Activated CD8-positive, alpha-beta memory T cell treated with anti-CD3 and anti-CD28 coated beads, Interleukin-2, amount 10 ng/mL, durations not matched to agents 7 days and 5 days (primary cell): Measurements from ENCODE around the gene CAMK2B. TPM values are rescaled to one million over a fixed set of nuclear protein-coding genes. Genes with fewer than 3 reads are reported as not detected.

Experiments used
- ATAC-seq: fragments of 150-1000 bp; cut with Tn5 transposase; one replicate; pipeline ENCODE4 v1.10.0; 2021; ENCODE audit warnings: moderate library complexity
- CTCF ChIA-PET: fragments of 350-600 bp; sonication (Branson Sonifier 250); formaldehyde crosslinking; loops from one replicate; lab custom pipeline; 2021; ENCODE audit warnings: antibody characterized with exemption; lab: Charles Lee
- DNase-seq: peaks from one replicate; pipeline ENCODE4 v3.0.0-alpha.2; 2020
- H3K27ac Mint-ChIP-seq: one replicate; pipeline ENCODE4 v1.8.0; 2021; ENCODE audit warnings: mild to moderate bottlenecking, mixed read lengths
- H3K27me3 Mint-ChIP-seq: one replicate; pipeline ENCODE4 v1.8.0; 2021; ENCODE audit warnings: mixed read lengths
- H3K36me3 Mint-ChIP-seq: one replicate; pipeline ENCODE4 v1.8.0; 2021; ENCODE audit warnings: mild to moderate bottlenecking, mixed read lengths
- H3K4me1 Mint-ChIP-seq: one replicate; pipeline ENCODE4 v1.8.0; 2021; ENCODE audit warnings: mixed read lengths
- H3K4me3 Mint-ChIP-seq: one replicate; pipeline ENCODE4 v1.8.0; 2021; ENCODE audit warnings: mild to moderate bottlenecking, moderate library complexity, mixed read lengths
- H3K9me3 Mint-ChIP-seq: one replicate; pipeline ENCODE4 v1.8.0; 2022; ENCODE audit warnings: low read depth, mixed read lengths
- total RNA-seq, 2 experiments: library from RNA; stranded (reverse); gene quantifications; one replicate each; pipeline ENCODE4 v1.2.3, GENCODE V29; 2021

Gene CAMK2B
- total RNA-seq, 2 experiments from 2014 or later: 0.63 TPM; not detected in 1

DNA sequence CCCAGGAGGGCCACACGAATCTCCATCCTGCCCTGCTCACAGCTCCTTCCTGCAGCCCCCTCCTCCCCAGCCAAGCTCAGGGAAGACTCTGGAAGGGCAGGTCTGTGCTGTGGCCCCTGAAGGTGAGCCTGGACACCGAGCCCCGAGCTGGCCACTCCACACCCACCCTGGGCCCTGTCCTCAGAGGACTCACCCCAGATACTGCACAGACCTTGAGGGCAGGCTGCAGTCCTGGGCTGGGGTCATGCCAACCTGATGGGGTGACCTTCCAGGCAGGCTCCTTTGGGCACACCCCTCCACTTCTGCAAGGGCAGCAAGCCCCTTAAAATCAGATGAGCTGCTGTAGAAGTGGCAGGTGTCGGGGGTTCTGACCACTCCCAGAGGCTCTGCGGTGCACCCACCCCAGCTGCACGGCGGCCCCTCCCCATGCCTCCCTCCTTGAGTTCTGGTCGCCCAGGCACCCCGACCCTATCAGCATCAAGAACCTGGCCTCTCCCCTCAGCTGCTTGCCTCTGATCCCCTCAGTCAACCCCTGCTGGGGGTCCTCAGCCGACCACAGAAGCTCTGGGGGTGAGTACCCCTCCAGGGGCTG is 100.3 kb downstream of the CAMK2B start:
- CTCF ChIA-PET: no interaction called here
- H3K36me3 Mint-ChIP-seq: no peaks in the 10 kb centered on the region
- ATAC-seq (no peak), DNase-seq (no peak)
- H3K27me3 Mint-ChIP-seq: peaks cover 2% of the 10 kb centered on the region
- no peaks in the 10 kb centered on the region for H3K4me1 Mint-ChIP-seq
- H3K4me3 Mint-ChIP-seq: no peak overlapping the region
- H3K27ac Mint-ChIP-seq: no peak overlapping the region
- no peaks in the 10 kb centered on the region for H3K9me3 Mint-ChIP-seq

DNA sequence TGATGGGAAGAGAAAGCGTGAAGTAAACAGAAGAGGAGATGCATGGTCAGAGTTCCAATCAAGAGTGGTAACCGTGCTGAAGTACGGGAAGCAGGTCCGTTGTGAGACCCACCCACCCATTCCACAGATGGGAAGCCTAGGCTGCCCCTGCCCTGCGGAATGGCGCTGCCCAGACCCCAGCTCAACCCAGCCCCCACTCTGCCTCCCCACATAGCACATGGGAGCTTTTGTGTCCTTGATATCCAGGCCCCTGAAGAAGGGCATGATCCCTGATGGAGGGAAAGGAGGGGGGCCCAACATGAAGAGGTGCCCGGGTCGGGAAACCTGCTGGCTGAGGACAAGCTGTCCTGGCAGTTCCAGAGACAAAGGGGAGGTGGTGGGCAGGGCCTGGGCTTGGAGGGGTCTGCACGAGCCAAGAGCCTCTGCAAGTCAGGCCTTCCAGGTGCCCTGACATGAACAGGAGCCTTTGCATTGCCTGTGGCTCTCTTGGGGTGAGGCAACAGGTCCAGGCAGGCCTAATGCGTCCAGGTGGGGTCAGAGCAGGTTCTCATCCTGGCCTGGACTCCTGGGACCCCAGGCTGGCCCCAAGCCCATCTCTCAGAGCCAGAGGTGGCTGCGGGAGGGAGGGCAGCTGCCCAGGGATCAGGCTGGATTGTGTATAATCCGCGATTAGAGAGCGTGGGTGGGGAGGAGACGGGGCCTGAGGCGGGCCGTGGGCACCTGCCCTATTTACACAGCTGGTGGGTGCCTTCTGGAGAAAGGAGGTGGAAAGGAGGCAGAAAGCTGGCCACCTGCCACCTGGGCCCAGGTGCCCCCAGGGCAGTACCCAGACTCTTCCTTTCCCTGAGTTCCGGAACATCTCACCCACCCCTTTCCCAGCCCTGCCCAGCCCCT is 101.1 kb downstream of the CAMK2B start:
- CTCF ChIA-PET: no interaction called here
- no peak for ATAC-seq
- no peak overlapping the region for H3K27ac Mint-ChIP-seq
- no peaks in the 10 kb centered on the region for H3K4me1 Mint-ChIP-seq
- H3K27me3 Mint-ChIP-seq: peaks cover 2% of the 10 kb centered on the region
- no peak overlapping the region for H3K4me3 Mint-ChIP-seq
- DNase-seq: no peak
- no peaks in the 10 kb centered on the region for H3K36me3 Mint-ChIP-seq
- no peaks in the 10 kb centered on the region for H3K9me3 Mint-ChIP-seq

DNA sequence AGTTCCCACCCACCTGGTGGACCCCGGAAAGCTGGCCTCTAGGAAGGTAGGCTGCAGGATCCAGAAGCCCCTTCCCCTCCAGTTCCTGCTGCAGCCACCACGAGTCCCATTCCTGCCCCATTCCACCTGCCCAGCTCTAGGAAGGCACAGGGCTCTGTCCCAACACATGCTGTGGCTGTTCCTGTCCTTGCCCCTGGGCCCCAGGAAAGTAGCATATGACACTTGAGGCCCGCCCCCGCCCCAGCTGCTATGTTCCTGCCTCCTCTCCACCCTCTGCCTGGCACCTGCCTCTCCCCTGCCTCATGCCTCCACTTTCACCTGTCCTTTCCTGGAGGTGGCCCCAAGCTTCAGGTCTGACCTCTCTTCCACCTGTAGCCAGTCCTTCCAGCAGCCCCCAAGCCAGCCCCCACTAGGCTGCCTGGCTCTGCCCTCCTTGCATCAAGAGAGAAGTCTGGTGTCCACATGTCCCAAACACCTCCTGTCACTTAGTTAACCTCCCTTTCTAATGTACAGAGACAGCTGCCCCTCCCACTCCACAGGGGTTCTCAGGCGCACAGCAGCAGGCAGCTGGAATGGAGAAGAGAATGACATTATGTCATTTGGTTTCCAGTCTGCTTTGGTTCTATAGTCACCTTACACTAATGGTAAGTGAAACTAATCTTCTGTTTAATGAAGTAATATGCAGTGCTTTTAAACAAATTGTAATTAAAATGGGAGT is 101.9 kb downstream of the CAMK2B start:
- H3K27me3 Mint-ChIP-seq: peaks cover 2% of the 10 kb centered on the region
- H3K27ac Mint-ChIP-seq: no peak overlapping the region
- ATAC-seq (no peak), DNase-seq (no peak)
- CTCF ChIA-PET: no interaction called here
- H3K4me3 Mint-ChIP-seq: no peak overlapping the region
- H3K4me1 Mint-ChIP-seq: no peaks in the 10 kb centered on the region
- no peaks in the 10 kb centered on the region for H3K36me3 Mint-ChIP-seq
- no peaks in the 10 kb centered on the region for H3K9me3 Mint-ChIP-seq

GRCh38 chr7:44222776-44223261 is 102.6 kb downstream of the CAMK2B start:
- no peak overlapping the region for H3K4me3 Mint-ChIP-seq
- H3K27ac Mint-ChIP-seq: no peak overlapping the region
- H3K4me1 Mint-ChIP-seq: no peaks in the 10 kb centered on the region
- CTCF ChIA-PET: no interaction called here
- H3K27me3 Mint-ChIP-seq: peaks cover 2% of the 10 kb centered on the region
- ATAC-seq (no peak), DNase-seq (no peak)
- H3K36me3 Mint-ChIP-seq: no peaks in the 10 kb centered on the region
- no peaks in the 10 kb centered on the region for H3K9me3 Mint-ChIP-seq

GRCh38 chr7:44222074-44222473 is 103.3 kb downstream of the CAMK2B start:
- CTCF ChIA-PET: no interaction called here
- no peak overlapping the region for H3K4me3 Mint-ChIP-seq

DNA sequence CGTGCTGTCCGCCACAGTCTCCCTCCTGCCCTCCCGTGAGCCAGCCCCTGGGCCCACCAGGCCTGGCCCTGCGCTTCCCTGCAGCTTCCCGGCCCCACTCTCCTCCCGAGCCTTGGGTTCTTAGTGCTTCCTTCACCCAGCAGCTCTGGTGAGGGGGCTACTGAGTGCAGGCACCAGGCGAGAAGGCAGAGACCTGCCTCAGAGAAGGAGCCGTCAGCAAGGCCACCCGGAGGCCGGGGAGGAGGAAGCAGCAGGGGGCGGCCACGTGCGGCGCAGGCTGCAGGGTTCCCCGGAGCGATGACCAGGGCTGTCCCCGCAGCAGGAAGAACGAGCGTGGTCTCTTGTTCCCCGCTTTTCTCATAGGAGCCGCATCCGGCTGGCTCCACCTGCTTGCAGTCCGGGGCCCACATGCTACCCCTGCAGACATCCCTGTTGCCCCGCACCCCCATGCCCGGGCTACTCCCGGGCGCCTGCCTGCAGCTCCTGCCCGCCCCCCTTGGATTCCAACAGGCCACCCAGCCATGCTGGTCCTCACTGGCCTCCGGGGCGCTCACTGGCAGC is 104.1 kb downstream of the CAMK2B start:
- DNase-seq (no peak), ATAC-seq (no peak)
- no peaks in the 10 kb centered on the region for H3K9me3 Mint-ChIP-seq
- H3K4me1 Mint-ChIP-seq: no peaks in the 10 kb centered on the region
- H3K36me3 Mint-ChIP-seq: no peaks in the 10 kb centered on the region
- H3K27ac Mint-ChIP-seq: no peak overlapping the region
- H3K27me3 Mint-ChIP-seq: peaks cover 2% of the 10 kb centered on the region
- CTCF ChIA-PET: no interaction called here
- H3K4me3 Mint-ChIP-seq: no peak overlapping the region

More at GRCh38 chr7:44222074-44222473, 103.3 kb downstream of the CAMK2B start:
- no peaks in the 10 kb centered on the region for H3K4me1 Mint-ChIP-seq
- no peaks in the 10 kb centered on the region for H3K36me3 Mint-ChIP-seq
- DNase-seq (no peak), ATAC-seq (no peak)
- H3K27me3 Mint-ChIP-seq: peaks cover 2% of the 10 kb centered on the region
- no peak overlapping the region for H3K27ac Mint-ChIP-seq
- no peaks in the 10 kb centered on the region for H3K9me3 Mint-ChIP-seq

GRCh38 chr7:44220358-44221112 is 104.9 kb downstream of the CAMK2B start:
- Mint-ChIP-seq H3K27ac (no peak overlapping the region), H3K4me3 (no peak overlapping the region), H3K4me1 (no peaks in the 10 kb centered on the region), H3K27me3 (peaks cover 2% of the 10 kb centered on the region), H3K9me3 (no peaks in the 10 kb centered on the region), H3K36me3 (no peaks in the 10 kb centered on the region)
- CTCF ChIA-PET: no interaction called here
- DNase-seq: no peak
- ATAC-seq: no peak

GRCh38 chr7:44220046-44220357 is 105.4 kb downstream of the CAMK2B start:
- no peak overlapping the region for H3K4me3 Mint-ChIP-seq
- ATAC-seq (no peak), DNase-seq (no peak)
- H3K9me3 Mint-ChIP-seq: no peaks in the 10 kb centered on the region
- peaks cover 2% of the 10 kb centered on the region for H3K27me3 Mint-ChIP-seq
- H3K27ac Mint-ChIP-seq: no peak overlapping the region
- H3K36me3 Mint-ChIP-seq: no peaks in the 10 kb centered on the region
- H3K4me1 Mint-ChIP-seq: no peaks in the 10 kb centered on the region
- CTCF ChIA-PET: no interaction called here

DNA sequence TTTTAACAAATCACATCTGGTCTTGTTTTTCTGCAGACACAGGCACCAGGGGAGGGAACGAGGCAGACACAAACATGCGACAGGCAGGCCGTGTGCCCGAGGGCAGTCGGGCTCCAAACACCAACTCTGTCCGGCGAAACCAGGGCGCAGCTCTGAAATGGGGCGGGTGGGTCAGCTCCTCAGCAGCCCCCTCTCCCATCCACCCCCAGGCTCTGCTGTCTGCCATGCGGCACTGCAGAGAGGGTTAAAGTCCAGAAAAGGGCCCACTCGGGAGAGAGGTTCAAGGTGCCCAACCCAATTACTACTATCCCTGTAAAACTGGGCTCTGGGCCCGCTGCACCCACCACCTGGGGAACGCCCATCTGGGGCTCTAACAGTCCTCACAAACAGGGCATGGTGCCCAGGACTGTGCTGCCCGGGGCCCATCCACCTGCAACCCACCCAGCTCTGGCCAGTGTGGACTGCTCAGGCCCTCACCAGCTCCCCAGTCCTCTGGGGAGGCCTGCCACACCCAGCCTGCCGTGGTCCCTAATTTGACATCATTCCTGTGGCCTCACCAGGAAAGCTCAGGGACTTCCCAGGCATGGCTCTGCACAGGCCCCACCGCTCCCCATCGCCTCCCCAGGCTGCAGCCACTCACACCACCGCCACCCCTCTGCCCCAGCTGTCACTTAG is 105.9 kb downstream of the CAMK2B start:
- Mint-ChIP-seq H3K4me3 (no peak overlapping the region), H3K27ac (no peak overlapping the region), H3K36me3 (no peaks in the 10 kb centered on the region), H3K4me1 (no peaks in the 10 kb centered on the region), H3K9me3 (no peaks in the 10 kb centered on the region), H3K27me3 (peaks cover 2% of the 10 kb centered on the region)
- DNase-seq: no peak
- CTCF ChIA-PET: interaction anchor here (0.7 to 1.3 kb wide), 3 partner anchors 21 to 351 kb away, joined by 3 read pairs; no protein-coding TSS in a partner anchor
- no peak for ATAC-seq

DNA sequence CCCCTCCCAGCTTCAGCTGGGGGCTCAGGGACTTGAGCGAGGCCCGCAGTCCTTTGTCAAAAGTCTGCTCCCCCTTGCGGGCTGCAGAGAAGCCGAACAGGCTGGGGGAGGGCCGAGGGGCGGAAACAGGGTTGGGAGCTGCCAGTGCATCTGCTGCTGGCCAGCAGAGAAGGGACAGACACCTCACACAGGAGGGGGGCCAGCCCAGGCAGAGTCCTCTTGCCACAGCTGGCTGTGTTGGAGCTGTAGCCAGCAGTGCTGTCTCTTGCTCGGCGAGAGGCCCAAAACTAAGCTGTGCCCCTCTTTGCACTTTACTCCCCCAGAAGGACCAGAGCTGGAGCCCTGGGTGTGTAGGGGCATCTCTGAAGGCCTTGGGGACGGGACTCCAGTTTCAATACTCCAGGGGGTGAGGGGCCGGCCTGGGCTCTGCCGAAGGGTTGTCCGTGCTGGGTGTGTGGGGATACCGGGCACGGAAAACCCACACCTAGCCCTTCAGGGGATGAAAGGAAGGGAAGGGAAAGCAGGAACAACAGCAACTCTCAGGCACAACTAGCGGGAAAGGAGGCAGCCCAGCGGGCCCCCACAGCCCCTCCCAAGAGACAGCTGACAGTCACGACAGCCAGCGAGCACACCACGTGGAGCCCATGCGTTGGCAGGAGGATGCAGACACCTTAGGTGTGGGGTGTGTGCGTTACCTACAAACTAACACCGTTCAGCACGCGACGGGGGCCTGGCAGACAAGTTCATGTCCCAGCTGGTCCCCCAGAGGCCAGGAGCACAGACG is 106.8 kb downstream of the CAMK2B start:
- CTCF ChIA-PET: interaction anchor here (0.7 to 1.3 kb wide), 3 partner anchors 22 to 352 kb away, joined by 3 read pairs; no protein-coding TSS in a partner anchor
- Mint-ChIP-seq H3K9me3 (no peaks in the 10 kb centered on the region), H3K36me3 (no peaks in the 10 kb centered on the region), H3K27ac (no peak overlapping the region), H3K4me1 (no peaks in the 10 kb centered on the region), H3K27me3 (no peaks in the 10 kb centered on the region), H3K4me3 (no peak overlapping the region)
- ATAC-seq (no peak), DNase-seq (no peak)

DNA sequence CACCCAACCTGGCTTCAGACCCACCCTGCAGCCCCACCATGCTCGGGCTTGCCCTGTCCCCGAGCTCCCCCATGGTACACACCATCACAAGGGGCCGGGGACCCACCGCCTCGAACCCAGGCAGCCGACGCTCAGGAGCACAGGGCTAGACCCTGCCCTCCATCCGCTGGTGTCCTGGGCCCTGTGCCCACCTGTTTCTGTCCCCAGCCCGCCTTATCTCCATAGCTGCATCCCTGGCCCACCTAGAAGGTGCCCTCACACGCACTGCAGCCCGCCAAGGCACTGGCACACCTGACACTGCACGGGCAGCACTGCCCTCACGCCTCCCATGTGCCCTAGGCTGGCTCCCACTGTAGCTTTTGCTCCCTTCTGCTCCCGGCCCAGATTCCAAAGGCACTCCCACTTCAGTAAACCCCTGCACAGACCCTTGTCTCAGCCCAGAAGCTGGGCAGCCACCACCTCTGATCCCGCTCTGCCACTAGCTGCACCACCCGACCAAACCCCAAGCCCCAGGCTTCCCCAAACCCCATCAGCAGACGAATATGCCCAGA is 107.5 kb downstream of the CAMK2B start:
- Mint-ChIP-seq H3K9me3 (no peaks in the 10 kb centered on the region), H3K27me3 (no peaks in the 10 kb centered on the region), H3K4me1 (no peaks in the 10 kb centered on the region), H3K27ac (no peak overlapping the region), H3K4me3 (no peak overlapping the region), H3K36me3 (no peaks in the 10 kb centered on the region)
- DNase-seq (no peak), ATAC-seq (no peak)
- CTCF ChIA-PET: interaction anchor here (1.3 kb wide), 1 partner anchor 347 kb away, joined by 3 read pairs; no protein-coding TSS in a partner anchor
